Gastroesophageal sphincter (tissue), 4 donors: ENCODE measurements around the gene GNAQ. TPM values are rescaled to one million over a fixed set of nuclear protein-coding genes. Genes with fewer than 3 reads are reported as not detected.

Experiments
- ATAC-seq: fragments of 150-250 bp; one replicate; pipeline ENCODE4 v1.9.1; 2016; ENCODE audit warnings: mild to moderate bottlenecking, moderate library complexity
- H3K27ac ChIP-seq, 4 donors: fragments of 200-600 bp; sonication (generic) in 3 of 4; 1 replicate in 3 of 4; 2 replicates in 1 of 4; pipeline ENCODE4 v1.5.1; 2016 to 2019
- H3K27me3 ChIP-seq: fragments of 200-600 bp; sonication (generic); one replicate; pipeline ENCODE4 v1.5.1; 2019
- H3K36me3 ChIP-seq, 2 donors: fragments of 200-600 bp; sonication (generic); one replicate each; pipeline ENCODE4 v1.5.1; 2019; ENCODE audit warnings: control low read depth in 1 of 2
- H3K4me1 ChIP-seq, 3 donors: fragments of 200-600 bp; sonication (generic); 1 replicate in 2 of 3; 2 replicates in 1 of 3; pipeline ENCODE4 v1.5.1; 2016 to 2019; ENCODE audit warnings: control low read depth in 2 of 3
- H3K4me3 ChIP-seq, 2 donors: fragments of 200-600 bp; sonication (generic); one replicate each; pipeline ENCODE4 v1.5.1; 2019; ENCODE audit warnings: mild to moderate bottlenecking in 1 of 2, moderate library complexity in 1 of 2
- H3K9me3 ChIP-seq, 3 donors: fragments of 200-600 bp; sonication (generic); one replicate each; pipeline ENCODE4 v1.5.1; 2017 to 2019; ENCODE audit warnings: control low read depth in 2 of 3
- CTCF ChIP-seq, 4 experiments: fragments of 200-600 bp in 2 of 4; fragments of 450-650 bp in 2 of 4; sonication (generic) in 1 of 4; IDR thresholded peaks; one replicate each; pipeline ENCODE4 v1.5.1; 2017 to 2019; ENCODE audit warnings: antibody characterized with exemption in 4 of 4, mild to moderate bottlenecking in 2 of 4, moderate library complexity in 2 of 4
- EP300 ChIP-seq: sonication (generic); formaldehyde crosslinking; IDR thresholded peaks from one replicate; pipeline ENCODE4 v1.6.1; 2017; ENCODE audit warnings: antibody characterized with exemption, mild to moderate bottlenecking
- POLR2A ChIP-seq, 2 donors: fragments of 450-650 bp; IDR thresholded peaks; one replicate each; pipeline ENCODE4 v1.6.1; 2017; ENCODE audit warnings: antibody characterized with exemption in 2 of 2, mild to moderate bottlenecking in 2 of 2, moderate library complexity in 1 of 2
- POLR2AphosphoS5 ChIP-seq: sonication (generic); formaldehyde crosslinking; IDR thresholded peaks from one replicate; pipeline ENCODE4 v1.6.1; 2017; ENCODE audit warnings: antibody characterized with exemption
- WGBS, 2 donors: methylation state at CpG; one replicate each; pipeline ENCODE4 v1.1.5; 2018; ENCODE audit warnings: low coverage in 1 of 2; 5-methylcytosine and 5-hydroxymethylcytosine counted together
- total RNA-seq, 4 donors: library from RNA; depleted of rRNA; stranded (reverse); fragments of >200 nt; gene quantifications; one replicate each; pipeline ENCODE4 v1.1.0, GENCODE V29; 2016

The GNAQ gene
- total RNA-seq, 4 donors from 2014 or later: 57.6 to 86.4 (median 70.8) TPM

GRCh38 chr9:77714077-77714549, 317.5 kb downstream of the GNAQ start:
- Histone ChIP-seq H3K36me3 (no peaks in the 10 kb centered on the region), H3K4me1 (peaks cover 0 to 15% (median 0%) of the 10 kb centered on the region in 3 donors), H3K27me3 (no peaks in the 10 kb centered on the region), H3K27ac (no peak overlapping the region), H3K4me3 (no peak overlapping the region), H3K9me3 (no peaks in the 10 kb centered on the region)
- no peak for TF ChIP-seq POLR2AphosphoS5
- no peak for TF ChIP-seq CTCF (IDR thresholded peaks at IDR 0.05)
- no peak for TF ChIP-seq EP300
- TF ChIP-seq POLR2A (IDR thresholded peaks at IDR 0.05): no peak
- WGBS, 2 donors: 34 to 39% methylated on average over 3 of the region's 4 CpGs
- ATAC-seq: no peak

GRCh38 chr9:77712533-77713130, 319.0 kb downstream of the GNAQ start:
- TF ChIP-seq POLR2A (IDR thresholded peaks at IDR 0.05) (no peak), EP300 (no peak), POLR2AphosphoS5 (no peak), CTCF (IDR thresholded peaks at IDR 0.05) (no peak)
- WGBS, 2 donors: 62 to 68% methylated on average over 3 to 6 of the region's 9 CpGs

GRCh38 chr9:77710965-77711648, 320.5 kb downstream of the GNAQ start:
- ATAC-seq: no peak
- no peak overlapping the region for H3K27ac ChIP-seq
- no peaks in the 10 kb centered on the region for H3K27me3 ChIP-seq
- no peaks in the 10 kb centered on the region for H3K4me1 ChIP-seq
- WGBS, 2 donors: no CpG with 5 or more reads among the region's 1 CpG
- no peak overlapping the region for H3K4me3 ChIP-seq
- no peak for TF ChIP-seq POLR2A (IDR thresholded peaks at IDR 0.05)
- TF ChIP-seq CTCF (IDR thresholded peaks at IDR 0.05): no peak
- H3K9me3 ChIP-seq: no peaks in the 10 kb centered on the region
- no peaks in the 10 kb centered on the region for H3K36me3 ChIP-seq

More at GRCh38 chr9:77712533-77713130, 319.0 kb downstream of the GNAQ start:
- Histone ChIP-seq H3K27me3 (no peaks in the 10 kb centered on the region), H3K36me3 (no peaks in the 10 kb centered on the region), H3K27ac (no peak overlapping the region), H3K4me3 (no peak overlapping the region), H3K4me1 (peaks cover 0 to 5% (median 0%) of the 10 kb centered on the region in 3 donors), H3K9me3 (no peaks in the 10 kb centered on the region)
- no peak for ATAC-seq

- Histone ChIP-seq H3K27me3 (no peaks in the 10 kb centered on the region), H3K27ac (no peak overlapping the region), H3K4me3 (no peak overlapping the region), H3K9me3 (no peaks in the 10 kb centered on the region), H3K4me1 (no peaks in the 10 kb centered on the region), H3K36me3 (no peaks in the 10 kb centered on the region)
- 60 to 85% methylated on average over 2 of the region's 2 CpGs for WGBS, 2 donors
- no peak for TF ChIP-seq POLR2A (IDR thresholded peaks at IDR 0.05)
- TF ChIP-seq EP300: no peak
- no peak for TF ChIP-seq CTCF (IDR thresholded peaks at IDR 0.05)
- no peak for TF ChIP-seq POLR2AphosphoS5
- ATAC-seq: no peak
These were observed 321.3 kb downstream of the GNAQ start for GRCh38 chr9:77710316-77710715.
